HG03558 (cell line): ENCODE data around the gene LINC01488.

ENCODE experiments used
- ATAC-seq: cut with Tn5 transposase; IDR thresholded peaks from one replicate; pipeline ENCODE4 v1.9.1; 2021; ENCODE audit warnings: moderate number of reproducible peaks; ENCODE audit not compliant: unreplicated experiment; ENCODE audit errors: extremely low read depth

The LINC01488 gene

GRCh38 chr11:69501891-69502860 lies 20.7 kb downstream of the LINC01488 start:
- ATAC-seq, result no peak

GRCh38 chr11:69504127-69504526 lies 22.7 kb downstream of the LINC01488 start:
- ATAC-seq, result no peak

GRCh38 chr11:69504576-69505335 lies 23.3 kb downstream of the LINC01488 start:
- ATAC-seq, result no peak

GRCh38 chr11:69508974-69509373 lies 27.5 kb downstream of the LINC01488 start:
- no peak for ATAC-seq

GRCh38 chr11:69509381-69509780 lies 27.9 kb downstream of the LINC01488 start:
- no peak for ATAC-seq

- ATAC-seq, result no peak
Observed at GRCh38 chr11:69509846-69510390, 28.5 kb downstream of the LINC01488 start.

GRCh38 chr11:69510471-69511357 lies 29.3 kb downstream of the LINC01488 start:
- ATAC-seq, result no peak

GRCh38 chr11:69511358-69512055 lies 30.0 kb downstream of the LINC01488 start:
- no peak for ATAC-seq

- no peak for ATAC-seq
Observed at GRCh38 chr11:69512136-69512535, 30.7 kb downstream of the LINC01488 start.

GRCh38 chr11:69512790-69513189 lies 31.3 kb downstream of the LINC01488 start:
- ATAC-seq, result no peak

GRCh38 chr11:69513196-69513595 lies 31.7 kb downstream of the LINC01488 start:
- ATAC-seq, result no peak

- no peak for ATAC-seq
Observed at GRCh38 chr11:69513663-69514224, 32.3 kb downstream of the LINC01488 start.

- no peak for ATAC-seq
Observed at GRCh38 chr11:69514771-69515170, 33.3 kb downstream of the LINC01488 start.

- no peak for ATAC-seq
Observed at GRCh38 chr11:69515271-69516245, 34.1 kb downstream of the LINC01488 start.

- no peak for ATAC-seq
Observed at GRCh38 chr11:69516526-69516925, 35.1 kb downstream of the LINC01488 start.

- ATAC-seq, result no peak
Observed at GRCh38 chr11:69518081-69518950, 36.9 kb downstream of the LINC01488 start.
